OCI-LY3 (cell line): Measurements from ENCODE around the gene HYAL2.

ENCODE experiments used
- CTCF ChIP-seq: fragments of 200-600, 300-600 bp; sonication (generic); IDR thresholded peaks from 2 replicates; pipeline ENCODE4 v1.5.1; 2014; ENCODE audit warnings: antibody characterized with exemption, low read length, low read depth
- EZH2phosphoT487 ChIP-seq: fragments of 200-600 bp; shearing (Covaris generic); IDR thresholded peaks from 2 replicates; pipeline ENCODE4 v1.6.1; 2018; ENCODE audit warnings: antibody characterized with exemption, mixed run types, low read depth

GRCh38 chr3:50336452-50337174 is 14.1 kb upstream of the HYAL2 start:
- TF ChIP-seq CTCF, result no peak
- TF ChIP-seq EZH2phosphoT487, result no peak
